ENCODE data around the gene PLEKHH3. TPM values are rescaled to one million over a fixed set of nuclear protein-coding genes. Genes with fewer than 3 reads are reported as not detected.

Gene PLEKHH3
- total and polyA plus RNA-seq, 2 of the 4 experiments (the other 2 are of a cell fraction): 2.9 to 10.5 TPM

DNA sequence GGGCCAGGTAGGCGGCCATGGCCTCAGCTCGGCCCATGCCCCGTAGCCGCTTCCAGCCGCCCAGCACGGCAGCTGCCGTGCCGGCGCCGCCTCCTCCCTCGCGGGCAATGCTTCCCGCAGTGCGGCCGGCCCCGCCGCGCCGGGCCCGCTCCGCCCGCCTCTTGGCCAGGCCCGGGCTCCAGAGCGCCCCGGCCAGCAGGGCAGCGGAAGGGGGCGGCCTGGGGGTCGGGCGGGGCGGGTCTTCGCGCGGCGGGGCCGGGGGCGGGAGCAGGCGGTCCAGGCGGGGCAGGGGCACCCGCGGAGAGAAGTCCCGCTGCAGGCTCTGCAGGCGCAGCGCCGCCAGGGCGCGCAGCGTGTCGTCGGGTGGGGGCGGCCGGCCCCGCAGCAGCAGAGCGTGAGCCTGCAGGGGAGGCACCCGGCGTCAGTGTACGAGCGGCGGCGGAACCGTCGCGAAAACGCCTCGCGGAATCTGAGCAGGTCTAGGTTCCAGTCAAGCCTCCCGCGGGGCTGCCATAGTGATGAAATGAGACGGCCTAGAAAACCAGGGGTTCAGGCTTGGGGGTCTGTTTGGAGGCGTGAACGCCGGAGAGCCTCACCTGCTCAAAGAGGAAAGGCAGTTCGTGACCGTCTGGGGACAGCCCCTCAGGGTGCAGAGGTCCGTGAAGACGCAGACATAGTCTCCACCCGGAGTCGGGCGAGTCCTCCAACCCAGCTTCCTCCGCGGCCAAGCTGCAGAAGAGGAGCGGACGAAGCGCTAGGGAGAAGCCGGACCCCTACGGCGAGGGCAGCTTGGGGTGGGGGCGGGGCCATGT is 6.6 kb downstream of the PLEKHH3 start:
- TF ChIP-seq ELK1 (IDR thresholded peaks at IDR 0.05; ENCODE audit: borderline replicate concordance, low read depth, low read length): no peak
- TF ChIP-seq POLR2A (IDR thresholded peaks at IDR 0.05; ENCODE audit: low read depth, low read length): no peak
- no peak for TF ChIP-seq MXI1 (IDR thresholded peaks at IDR 0.05; ENCODE audit: borderline replicate concordance, low read depth, low read length)
- TF ChIP-seq MAFK (IDR thresholded peaks at IDR 0.05; ENCODE audit: low read depth, low read length): no peak
- no peak for TF ChIP-seq FOS (IDR thresholded peaks at IDR 0.05; ENCODE audit: low read depth, low read length)
- no peak for TF ChIP-seq MAZ (IDR thresholded peaks at IDR 0.05; ENCODE audit: borderline replicate concordance, low read depth, low read length)
- TF ChIP-seq RCOR1 (IDR thresholded peaks at IDR 0.05; ENCODE audit: insufficient replicate concordance, low read length): no peak
- no peak for TF ChIP-seq CTCF (conservative IDR thresholded peaks at IDR 0.05; ENCODE audit: low read depth, low read length)
- TF ChIP-seq NFE2L2 (IDR thresholded peaks at IDR 0.05; ENCODE audit: low read depth, low read length): no peak
- no peak for TF ChIP-seq USF2 (IDR thresholded peaks at IDR 0.05; ENCODE audit: low read depth, low read length)
- no peak for TF ChIP-seq SMC3 (IDR thresholded peaks at IDR 0.05; ENCODE audit: low read depth, low read length)
- no peak for TF ChIP-seq RAD21 (IDR thresholded peaks at IDR 0.05; ENCODE audit: low read length)
- no peak for TF ChIP-seq CHD1 (IDR thresholded peaks at IDR 0.05; ENCODE audit: low read depth, low read length)
- WGBS, 2 experiments (ENCODE audit: extremely low coverage in 2 of 2, insufficient read length in 1 of 2): 81% methylated on average over 48 of the region's 87 CpGs; no CpG with 5 or more reads in 1 of the 2 experiments
- no peak overlapping the region for H2AFZ ChIP-seq (replicated peaks; ENCODE audit: low read length, poor library complexity)
- no peak overlapping the region for H4K5ac ChIP-seq (ENCODE audit: low read depth, low read length)
- ChIA-PET POLR2A (ENCODE audit: unreplicated experiment) (no interaction called here), CTCF (no interaction called here)
- peaks cover 37% of the 10 kb centered on the region for H4K20me1 ChIP-seq (ENCODE audit: insufficient read depth, low read length)
- no peak overlapping the region for H3K9ac ChIP-seq (ENCODE audit: low read depth, low read length)
- intact Hi-C loops (cut with micrococcal nuclease): no loop called here
- no peak overlapping the region for H3K18ac ChIP-seq (ENCODE audit: low read depth, low read length)
- H3K79me1 ChIP-seq (ENCODE audit: low read depth in 1 of 2, low read length in 2 of 2): peaks cover 7 to 56% of the 10 kb centered on the region in 2 experiments; a peak in 3 of 4 replicates
- H3K9me1 ChIP-seq (ENCODE audit: insufficient read depth, low read length): peaks cover 12% of the 10 kb centered on the region
- peaks cover 68% of the 10 kb centered on the region for H3K36me3 ChIP-seq (ENCODE audit: control insufficient read depth, insufficient read depth, low read length)
- H2AK5ac ChIP-seq (ENCODE audit: low read depth, low read length): no peak overlapping the region
- H3K14ac ChIP-seq (replicated peaks; ENCODE audit: low read depth, low read length): no peak overlapping the region
- no peak overlapping the region for H3K56ac ChIP-seq (ENCODE audit: extremely low read depth, insufficient read depth, low read length)
- H3K4ac ChIP-seq (ENCODE audit: low read depth, low read length): no peak overlapping the region
- H3K4me1 ChIP-seq (ENCODE audit: control insufficient read depth, insufficient read depth, low read length): peaks cover 24% of the 10 kb centered on the region
- no peak overlapping the region for H2AK9ac ChIP-seq (replicated peaks; ENCODE audit: low read depth, low read length, poor library complexity)
- DNase-seq: no peak
- no peak overlapping the region for H3K27ac ChIP-seq (ENCODE audit: insufficient read depth, low read length)
- H3K4me2 ChIP-seq (ENCODE audit: low read depth, low read length): no peak overlapping the region
- no peak overlapping the region for H3K4me3 ChIP-seq (ENCODE audit: insufficient read depth, low read depth, low read length)
- no peak overlapping the region for H2BK20ac ChIP-seq (ENCODE audit: low read depth, low read length)
- BruUV-seq (replicated peaks): no TSS peak
- no peak for ATAC-seq (ENCODE audit: low read depth)
- no peak overlapping the region for H4K91ac ChIP-seq (ENCODE audit: insufficient read depth, low read depth, low read length)
- H3K9me3 ChIP-seq (ENCODE audit: control insufficient read depth, insufficient read depth, low read length): no peaks in the 10 kb centered on the region
- no peak overlapping the region for H2BK120ac ChIP-seq (ENCODE audit: low read depth, low read length)
- no peak overlapping the region for H2BK5ac ChIP-seq (ENCODE audit: low read depth, low read length, poor library complexity, severe bottlenecking)
- H3K23ac ChIP-seq (ENCODE audit: low read depth, low read length): no peak overlapping the region
- no peak overlapping the region for H2BK15ac ChIP-seq (ENCODE audit: low read depth, low read length)
- H3K27me3 ChIP-seq (ENCODE audit: control insufficient read depth, insufficient read depth, low read length): no peaks in the 10 kb centered on the region
- dilution Hi-C loops (cut with HindIII; ENCODE audit: low sequenced_read_pairs, unreplicated experiment): no loop called here
- in situ Hi-C loops (cut with MboI; ENCODE audit: low sequenced_read_pairs): no loop called here
- no peak overlapping the region for H4K8ac ChIP-seq (ENCODE audit: low read depth in 2 of 2, low read length in 2 of 2)
